A172 (cell line): ENCODE data around the gene OMD. TPM values are rescaled to one million over a fixed set of nuclear protein-coding genes. Genes with fewer than 3 reads are reported as not detected.
"Not testable (repeated sequence)": the region's sequence is repeated elsewhere in the genome, so short reads cannot be mapped to it uniquely, and the experiment has no call there.

Experiments
- DNase-seq: peaks from one replicate; pipeline ENCODE4 v3.0.0-alpha.2; 2015; ENCODE audit warnings: low spot score
- total RNA-seq: library from RNA; depleted of rRNA; stranded (reverse); fragments of >200 nt; shearing (Covaris generic); gene quantifications from 2 replicates; pipeline ENCODE4 v1.2.3, GENCODE V29; 2014

The OMD gene
- total RNA-seq, 1 experiment from 2014 or later = not detected

DNA sequence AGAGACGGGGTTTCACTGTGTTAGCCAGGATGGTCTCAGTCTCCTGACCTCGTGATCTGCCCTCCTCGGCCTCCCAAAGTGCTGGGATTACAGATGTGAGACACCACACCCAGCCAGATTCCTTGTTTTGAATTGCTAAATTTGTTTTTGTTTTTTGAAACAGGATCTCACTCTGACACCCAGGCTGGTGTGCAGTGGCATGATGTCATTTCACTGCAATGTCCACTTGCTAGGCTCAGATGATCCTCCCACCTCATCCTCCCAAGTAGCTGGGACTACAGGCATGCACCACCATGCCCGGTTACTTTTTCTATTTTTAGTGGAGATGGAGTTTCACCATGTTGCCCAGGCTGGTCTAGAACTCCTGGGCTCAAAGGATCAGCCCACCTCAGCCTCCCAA, 13.1 kb downstream of the OMD start:
- DNase-seq = not testable (repeated sequence)

DNA sequence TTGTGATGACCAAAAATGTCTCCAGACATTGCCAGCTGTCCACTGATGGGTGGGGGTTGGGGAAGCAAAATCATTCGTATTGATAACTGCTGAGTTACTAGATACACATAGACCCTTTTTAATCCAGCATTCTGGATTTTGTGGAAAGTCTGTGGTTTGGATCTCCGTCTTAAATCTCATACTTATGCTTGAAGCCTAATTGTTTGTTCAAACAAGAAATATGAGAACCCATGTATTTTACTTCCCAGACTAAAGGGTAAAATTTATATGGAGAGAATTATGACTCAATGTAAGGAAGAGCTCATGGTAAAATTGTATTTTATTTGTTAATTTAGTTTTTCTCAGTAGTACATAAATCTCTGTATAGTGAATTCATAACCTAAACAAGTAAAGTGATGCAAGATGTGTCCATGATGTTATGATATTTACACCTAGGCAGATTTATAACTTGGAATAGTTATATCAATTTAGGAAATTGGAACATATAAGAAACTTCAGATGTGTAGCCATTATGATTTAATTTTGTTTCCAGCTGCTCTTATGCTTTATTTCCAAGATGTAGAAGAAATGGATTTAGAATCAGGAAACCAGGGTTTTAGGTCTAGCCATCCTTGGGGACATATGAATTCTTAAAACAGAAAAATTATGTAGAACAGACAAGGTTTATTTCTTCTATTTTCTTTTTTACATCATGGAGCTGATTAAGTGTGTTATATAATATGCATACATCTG, 15.4 kb downstream of the OMD start:
- no peak for DNase-seq

DNA sequence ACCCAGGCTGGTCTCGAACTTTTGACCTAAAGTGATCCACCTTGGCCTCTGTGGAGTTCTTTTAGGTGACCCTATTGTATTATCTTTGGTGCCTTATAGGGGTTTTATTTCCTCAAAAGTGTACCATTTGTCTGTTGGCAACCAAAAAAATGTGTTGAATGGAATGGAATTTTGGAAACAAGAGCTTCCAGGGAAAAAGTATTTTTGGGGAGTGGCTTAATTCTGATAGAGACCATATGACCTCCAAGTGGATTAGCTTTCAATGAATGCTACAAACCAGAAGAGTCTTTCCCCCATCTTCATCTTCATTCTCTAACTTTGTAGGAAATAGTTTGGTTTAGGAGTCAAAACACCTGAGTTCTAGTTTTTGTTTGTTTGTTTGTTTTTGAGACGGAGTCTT, 16.5 kb downstream of the OMD start:
- no peak for DNase-seq

DNA sequence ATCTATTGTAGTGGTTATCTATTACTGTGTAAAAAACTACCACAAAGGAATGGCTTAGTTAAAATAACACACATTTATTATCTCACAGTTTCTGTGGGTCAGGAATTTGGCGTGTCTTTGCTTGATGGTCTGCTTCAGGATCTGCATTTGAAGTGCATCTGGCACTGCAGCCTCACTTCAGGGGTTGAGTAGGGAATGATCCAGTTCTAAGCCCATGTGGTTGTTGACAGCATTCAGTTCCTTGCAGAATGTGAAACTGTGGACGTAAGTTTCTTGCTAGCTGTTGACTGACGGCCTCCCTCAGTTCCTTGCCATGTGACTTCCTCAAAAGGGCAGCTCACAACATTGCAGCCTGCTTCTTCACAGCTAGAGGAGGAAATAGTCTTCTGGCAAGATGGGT, 17.8 kb downstream of the OMD start:
- no peak for DNase-seq

DNA sequence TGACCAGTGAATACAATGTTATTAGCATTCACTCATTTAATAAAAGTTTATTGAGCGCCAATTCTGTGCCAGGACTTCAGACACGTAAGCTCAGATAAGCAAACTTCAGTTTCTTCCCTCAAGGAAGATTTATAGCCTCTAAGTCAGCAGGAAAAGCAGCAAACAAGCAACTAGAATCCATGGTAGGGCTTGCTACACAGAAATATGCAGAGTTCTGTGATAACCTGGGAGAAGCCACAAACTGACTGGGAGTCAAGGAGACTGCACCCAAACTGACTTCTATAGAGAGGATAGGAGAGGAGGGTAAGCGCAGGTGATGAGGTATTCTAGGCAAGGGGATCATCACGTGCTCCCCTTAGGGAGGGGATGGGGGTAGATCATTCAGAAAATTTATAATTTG, 18.5 kb downstream of the OMD start:
- DNase-seq = no peak

DNA sequence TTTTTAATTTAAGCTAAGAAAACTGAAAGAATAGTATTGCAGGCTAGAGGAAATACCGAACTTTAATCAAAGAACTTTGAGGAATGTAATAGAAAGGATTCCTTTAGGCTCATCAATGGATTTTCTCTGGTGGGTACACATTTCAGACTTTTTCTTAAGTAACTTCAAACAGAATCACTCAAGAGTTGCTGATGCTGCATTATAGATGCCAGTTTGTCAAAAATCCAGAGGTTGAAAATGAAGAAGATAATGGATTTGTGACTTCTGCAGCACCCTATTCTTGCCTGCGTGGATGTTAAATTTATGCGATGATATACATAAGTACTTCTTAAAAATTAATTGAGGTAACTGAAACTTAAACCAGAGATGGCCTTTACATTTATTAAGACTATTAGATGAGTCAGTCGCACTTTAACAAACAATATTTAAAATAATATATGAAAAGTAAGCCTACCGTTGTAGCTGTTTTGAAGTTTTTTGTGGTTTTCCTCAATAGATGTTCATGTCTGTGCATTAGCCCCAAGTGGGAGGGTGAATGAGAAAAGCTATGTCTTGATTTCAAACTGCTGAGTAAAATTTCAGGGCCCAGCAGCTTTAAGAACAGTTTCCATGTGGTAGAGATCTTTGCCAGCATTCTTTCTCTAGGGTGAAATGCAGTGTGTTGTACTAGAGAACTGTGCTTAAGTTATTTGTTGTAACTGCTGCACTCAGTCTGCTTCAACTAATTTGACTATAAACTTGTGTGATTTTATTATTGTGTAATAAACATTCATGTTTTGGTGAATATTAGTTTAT, 20.0 kb downstream of the OMD start, which contains the start of gene OGN:
OGN (minus strand) TSS at position 537 of the 795 bp plus-strand sequence. CDS start 1,171 bp downstream, outside the sequence.
- no peak for DNase-seq

DNA sequence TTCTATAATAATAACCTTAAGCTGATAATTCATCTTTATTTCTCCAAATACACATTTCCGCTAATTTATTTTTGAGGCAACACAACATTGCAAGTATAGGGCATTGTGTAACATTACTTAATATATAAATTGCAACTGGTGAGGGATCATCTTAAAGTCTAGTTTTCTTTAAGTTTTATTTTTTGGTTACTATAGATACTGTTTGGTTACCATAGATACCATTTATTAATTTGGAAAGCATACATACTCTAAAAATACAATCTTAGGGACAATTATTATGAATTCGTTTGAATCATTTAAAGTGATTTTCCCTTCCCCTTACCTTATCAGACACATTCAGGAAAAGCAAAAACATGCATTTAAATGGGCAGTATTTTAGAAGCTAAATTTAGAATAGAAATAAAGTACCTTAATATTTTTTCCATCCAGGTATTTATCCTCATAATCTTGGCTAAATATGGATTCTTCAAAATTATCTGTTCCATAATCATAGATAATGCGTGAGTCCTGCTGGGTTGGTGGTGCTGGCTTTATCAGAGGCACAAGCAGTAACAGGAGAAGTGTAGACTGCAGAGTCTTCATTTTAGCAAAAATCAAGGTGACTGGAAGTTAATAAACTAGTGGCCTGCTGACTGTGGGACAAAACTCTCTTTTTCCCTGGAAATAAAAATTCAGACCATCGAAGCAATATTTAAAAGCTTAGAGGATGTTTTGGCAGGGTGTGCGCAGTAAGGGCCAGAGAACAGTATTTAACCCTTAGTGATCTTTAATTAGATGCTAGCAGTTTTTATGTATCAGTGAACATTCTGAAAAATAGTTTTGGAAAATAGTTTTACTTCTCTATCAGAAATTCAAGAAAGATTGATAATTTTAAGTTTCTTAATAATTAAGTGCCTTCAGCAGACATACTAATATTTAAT, 21.2 kb downstream of the OMD start:
- DNase-seq = no peak

DNA sequence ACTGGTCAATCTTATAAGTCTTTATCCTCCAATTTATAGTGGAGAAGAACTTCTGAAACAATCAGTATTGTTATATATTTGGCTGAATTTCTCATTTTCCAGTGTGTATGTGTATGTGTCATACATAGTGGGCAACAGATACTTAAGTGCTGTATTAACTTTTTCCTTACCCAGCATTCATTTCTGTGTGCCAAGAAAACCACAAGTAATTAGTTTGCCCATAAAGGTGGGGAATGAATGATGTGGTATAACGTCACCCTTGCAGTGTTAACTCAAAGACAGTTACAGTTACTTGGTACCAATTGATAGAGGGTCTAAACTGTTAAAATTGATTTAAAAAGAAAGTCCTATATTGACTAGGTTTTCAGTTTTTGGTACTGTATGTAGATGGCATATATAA, 21.9 kb downstream of the OMD start:
- DNase-seq = peak; percentile 15

DNA sequence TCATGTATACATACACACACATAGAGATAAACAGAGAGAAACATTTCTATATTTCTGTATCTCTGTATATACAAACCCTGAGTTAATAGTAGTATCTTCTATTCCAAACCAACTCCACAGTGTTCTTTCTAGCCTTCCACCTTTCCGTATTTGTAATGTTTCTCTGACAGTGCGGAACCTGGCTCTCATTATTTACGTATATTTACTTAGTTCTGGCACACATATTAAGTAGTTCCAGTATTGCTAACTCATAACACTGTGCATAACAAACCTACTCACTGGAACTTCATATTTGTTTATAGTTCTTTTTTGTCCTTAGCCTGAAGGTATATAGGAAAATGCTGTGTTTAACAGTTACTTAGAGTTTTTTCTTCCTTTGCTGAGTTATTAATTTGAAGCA, 26.4 kb downstream of the OMD start:
- DNase-seq = no peak

DNA sequence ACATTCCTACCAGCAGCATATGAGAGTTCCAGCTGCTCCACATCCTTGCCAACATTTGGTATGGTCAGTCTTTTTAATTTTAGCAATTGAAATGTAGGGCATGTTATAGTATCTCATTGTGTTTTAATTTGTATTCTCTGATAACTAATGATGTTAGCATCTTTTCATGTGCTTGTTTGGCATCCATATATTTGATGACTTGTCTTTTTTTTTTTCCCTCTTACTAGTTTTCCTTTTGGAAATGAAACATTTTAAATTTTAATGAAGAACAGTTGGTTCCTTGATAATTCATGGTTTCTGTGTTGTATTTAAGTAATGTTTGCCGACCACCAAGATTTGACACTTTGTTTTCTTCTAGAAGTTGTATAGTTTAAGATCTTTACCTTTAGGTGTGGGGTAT, 28.7 kb downstream of the OMD start:
- no peak for DNase-seq

DNA sequence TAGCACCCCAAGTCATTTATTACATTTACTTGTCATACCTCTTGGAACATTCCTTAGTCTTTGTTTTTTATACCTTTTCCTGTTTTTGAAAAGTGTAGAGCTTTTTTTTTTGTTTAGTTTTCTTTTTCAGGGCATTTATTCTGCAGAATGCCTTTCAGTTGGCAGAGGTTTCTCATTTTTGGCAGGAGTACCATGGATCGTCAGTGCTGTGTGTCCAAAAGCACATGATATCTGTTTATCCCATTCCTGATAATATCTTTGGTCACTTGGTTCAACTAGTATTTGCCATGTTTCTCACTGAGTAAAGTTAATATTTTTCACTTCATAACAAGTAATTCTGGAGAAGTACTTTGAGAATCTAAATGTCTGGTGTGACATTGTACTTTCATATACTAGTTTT, 30.6 kb downstream of the OMD start:
- no peak for DNase-seq

DNA sequence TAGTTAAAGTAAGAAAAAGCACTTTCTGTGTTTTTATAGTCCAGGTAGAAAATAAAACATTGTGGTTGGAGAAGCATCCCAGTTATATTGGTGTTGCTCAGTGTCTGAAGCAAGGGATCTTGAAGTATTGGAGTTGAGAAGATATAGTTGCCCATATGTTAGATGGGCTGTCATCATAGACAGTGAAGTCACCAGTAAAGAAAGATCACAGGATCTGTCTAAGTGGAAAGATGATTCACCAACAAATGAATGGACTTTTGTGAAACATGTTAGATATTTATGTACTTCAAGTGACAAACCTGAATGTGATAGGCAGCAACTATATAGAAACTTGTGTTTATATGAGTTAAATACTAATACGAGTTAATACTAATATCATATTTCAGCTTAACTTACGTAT, 31.6 kb downstream of the OMD start:
- peak; percentile 8 for DNase-seq

DNA sequence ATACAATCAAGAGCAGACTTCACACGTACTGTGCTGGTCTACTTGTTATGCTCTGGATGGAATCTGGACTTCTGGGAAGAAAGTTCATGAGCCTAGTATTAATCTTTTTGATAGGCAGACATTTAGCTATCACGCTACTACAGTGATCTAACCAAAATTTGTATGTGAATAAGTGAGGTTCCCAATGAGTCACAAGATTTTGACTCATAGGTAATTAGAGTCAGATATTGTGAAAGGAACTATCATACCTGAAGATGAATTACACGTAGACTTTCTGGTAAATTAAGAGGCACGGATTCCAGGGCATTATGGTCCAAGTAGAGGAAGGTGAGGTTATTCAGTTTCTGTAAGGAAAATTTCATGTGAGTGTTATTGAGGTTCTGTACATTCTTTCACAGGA, 38.3 kb downstream of the OMD start:
- peak; percentile 25 for DNase-seq

DNA sequence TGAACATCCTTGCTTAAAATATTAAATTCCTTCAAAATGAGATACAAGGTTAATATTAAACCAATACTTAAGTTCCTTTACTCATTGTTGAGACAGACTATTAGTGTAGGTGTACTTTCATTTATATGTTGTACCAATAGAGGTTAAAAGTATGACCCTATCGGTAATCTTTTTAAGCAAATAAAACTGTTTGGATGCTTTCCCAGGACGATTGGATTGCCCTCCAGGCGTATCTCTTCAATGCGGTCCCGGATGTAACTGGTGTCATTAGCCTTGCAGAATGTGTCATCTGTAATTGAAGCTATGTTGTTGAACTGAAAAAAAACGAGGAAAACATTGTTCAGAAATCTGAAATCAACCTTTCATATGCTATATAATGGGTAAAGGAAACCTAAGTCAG, 38.8 kb downstream of the OMD start:
- DNase-seq = no peak

DNA sequence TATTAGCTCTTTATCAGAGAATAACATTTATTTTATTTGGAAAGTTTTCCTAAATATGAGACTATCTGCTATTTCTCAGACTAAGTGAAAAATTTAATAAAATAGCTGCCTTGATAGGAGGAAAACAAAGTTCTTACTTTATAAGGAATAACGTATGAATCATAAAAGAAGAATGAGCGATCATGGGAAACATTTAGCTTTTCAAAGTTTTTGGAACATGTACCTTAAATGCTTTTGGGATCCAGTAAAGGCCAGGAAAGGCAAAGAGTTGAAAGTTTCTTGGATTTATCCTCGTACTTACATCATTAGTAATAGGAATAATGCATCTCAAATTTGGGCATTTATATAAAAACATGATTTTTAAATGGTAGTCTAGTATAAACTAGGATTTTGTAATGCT, 39.3 kb downstream of the OMD start:
- no peak for DNase-seq

DNA sequence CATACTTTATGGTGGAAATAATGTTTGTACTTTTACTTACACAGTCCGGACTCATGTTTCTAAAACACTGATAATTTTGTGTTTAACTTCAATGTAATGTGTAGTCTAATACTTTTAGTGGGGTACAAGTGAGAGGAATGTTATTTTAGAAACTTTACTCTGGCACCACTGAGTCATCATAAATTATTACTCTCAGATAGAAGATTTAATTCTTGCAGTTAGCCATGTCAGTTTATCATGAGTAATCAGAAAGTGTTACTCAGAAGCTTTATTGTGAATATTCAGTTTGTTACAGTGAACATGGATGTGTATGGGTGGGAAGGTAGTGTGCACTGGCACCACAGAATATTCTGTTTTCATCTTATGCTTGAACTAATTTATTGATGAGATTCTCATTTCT, 39.9 kb downstream of the OMD start:
- peak; percentile 49 for DNase-seq

DNA sequence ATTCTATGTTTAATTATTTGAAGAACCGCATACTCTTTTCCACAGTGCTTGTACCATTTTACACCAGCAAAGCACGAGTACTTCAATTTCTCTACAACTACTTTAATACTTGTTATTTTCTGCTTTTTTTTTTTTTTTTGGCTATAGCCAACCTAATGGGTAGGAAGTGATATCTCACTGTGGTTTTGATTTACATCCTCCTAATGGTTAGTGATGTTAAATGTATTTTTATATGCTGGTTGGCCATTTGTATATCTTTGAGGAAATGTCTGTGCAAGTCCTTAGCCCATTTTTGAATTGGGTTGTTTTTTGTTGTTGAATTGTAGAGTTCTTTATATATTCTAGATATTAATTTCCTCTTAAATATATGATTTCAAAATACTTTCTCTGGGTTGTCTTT, 42.5 kb downstream of the OMD start:
- DNase-seq = no peak

DNA sequence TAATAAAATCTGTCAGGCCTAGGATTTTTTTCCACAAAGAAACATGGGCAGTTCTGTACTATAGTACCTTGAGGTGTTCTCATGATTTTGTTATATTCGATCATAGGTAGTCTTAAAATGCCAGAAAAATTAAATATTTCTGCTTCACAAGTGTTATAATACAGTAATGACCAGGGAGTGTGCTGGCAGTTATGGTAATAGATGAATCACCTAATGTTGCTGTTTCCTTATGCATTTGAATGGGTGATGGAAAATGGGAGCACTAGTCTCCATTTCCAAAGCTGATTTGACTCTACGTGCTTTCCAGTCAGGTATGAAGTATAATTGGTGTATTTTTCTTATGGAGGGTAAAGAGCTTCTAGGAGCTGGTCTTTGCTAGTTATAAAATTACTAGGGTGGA, 43.7 kb downstream of the OMD start:
- no peak for DNase-seq

DNA sequence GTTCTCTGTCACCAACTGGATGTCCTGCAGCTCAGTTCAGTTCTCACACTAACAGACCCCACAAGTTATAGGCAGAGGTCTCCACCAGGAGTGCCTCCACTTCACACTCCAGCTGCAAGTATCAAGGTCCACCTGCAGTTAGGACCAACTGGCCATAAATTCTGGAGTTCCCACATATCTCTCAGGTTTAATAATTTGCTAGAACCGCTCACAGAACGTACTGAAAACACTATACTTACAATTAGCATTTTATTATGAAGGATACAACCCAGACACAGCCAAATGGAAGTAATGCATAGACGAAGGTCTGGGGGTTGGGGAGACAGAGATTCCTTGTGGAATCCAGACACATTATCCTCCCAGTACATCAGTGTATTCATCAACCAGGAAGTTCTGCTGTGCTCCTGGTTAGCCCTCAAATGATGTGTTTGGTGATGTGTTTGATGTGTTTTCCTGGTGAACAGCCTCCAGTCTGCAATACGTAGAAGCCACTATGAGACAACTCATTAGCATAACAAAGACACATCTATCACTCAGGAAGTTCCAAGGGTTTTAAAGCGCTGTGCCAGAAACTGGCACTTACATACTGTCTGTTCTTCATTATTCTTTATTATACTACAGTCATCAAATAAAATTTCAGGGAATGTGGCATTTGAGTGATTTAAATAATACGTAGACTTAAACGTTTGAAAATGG, 45.3 kb downstream of the OMD start:
- DNase-seq = no peak

DNA sequence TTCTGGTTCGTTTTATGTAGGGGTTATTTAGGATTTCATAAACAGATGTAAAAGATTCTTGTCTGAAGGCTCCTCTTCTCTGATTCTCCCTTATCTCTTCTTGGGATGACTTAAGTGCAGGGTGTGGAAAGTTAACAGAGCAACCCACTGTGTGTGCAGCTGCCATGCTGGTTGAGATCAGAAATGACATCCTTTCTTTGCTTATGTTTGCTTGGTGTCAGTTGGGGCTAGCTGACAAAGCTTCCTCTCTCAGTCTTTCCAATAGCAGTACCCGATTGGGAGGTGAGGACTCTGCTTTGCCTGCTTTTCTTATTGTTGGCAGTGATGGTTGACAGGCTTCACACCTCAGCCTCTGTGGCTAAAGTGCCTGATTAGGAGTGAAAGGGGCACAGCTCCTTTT, 46.4 kb downstream of the OMD start:
- no peak for DNase-seq

DNA sequence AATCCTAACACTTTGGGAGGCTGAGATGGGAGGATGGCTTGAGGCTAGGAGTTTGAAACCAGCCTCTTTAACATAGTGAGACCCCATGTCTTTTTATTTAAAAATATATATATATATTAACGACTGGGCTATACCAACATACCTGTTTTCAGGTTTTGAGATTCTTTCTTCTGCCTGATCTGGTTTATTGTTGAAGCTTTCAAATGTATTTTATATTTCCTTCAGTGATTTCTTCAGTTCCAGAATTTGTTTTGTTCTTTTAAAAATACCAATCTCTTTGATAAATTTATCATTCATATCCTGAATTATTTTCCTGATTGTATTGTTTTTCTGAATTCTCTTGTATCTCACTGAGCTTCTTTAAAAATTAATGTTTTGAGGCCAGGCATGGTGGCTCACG, 51.1 kb downstream of the OMD start:
- DNase-seq = no peak

DNA sequence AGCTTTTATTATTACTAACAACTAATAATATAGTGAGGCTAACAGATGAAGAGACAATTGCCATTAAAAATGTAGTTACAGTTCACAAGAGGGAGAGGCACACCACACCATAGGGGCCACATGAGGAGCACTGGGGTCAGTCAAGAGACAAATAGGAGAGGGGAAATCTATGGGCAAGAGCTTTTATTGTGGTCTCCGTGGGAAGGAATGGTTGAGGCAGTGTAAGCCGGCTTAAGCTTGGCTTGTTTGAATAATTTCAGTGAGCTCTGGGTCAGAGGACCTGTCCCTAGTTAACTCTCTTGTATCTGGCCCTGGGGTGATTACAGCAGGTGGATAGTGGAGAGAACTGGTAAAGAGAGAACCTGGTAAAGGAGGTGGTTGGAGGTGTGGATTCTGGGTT, 55.2 kb downstream of the OMD start:
- no peak for DNase-seq
